Pancreas (tissue), 10 donors: Measurements from ENCODE around the gene ZNF774. TPM values are rescaled to one million over a fixed set of nuclear protein-coding genes. Genes with fewer than 3 reads are reported as not detected.
A peak's percentile ranks its signal among the peaks of the same experiment; 100 is the strongest.

Experiments used
- ATAC-seq, 4 donors: fragments of 200-7000 bp; cut with Tn5 transposase; one replicate each; pipeline versions ENCODE4 v1.8.0 to v1.9.1; 2020; ENCODE audit warnings: mild to moderate bottlenecking in 4 of 4, moderate library complexity in 4 of 4
- DNase-seq, 6 donors: peaks; one replicate each; pipeline ENCODE4 v3.0.0-alpha.2; 2020
- FAIRE-seq: peaks from 2 replicates; lab custom pipeline; 2012; peaks lifted over from hg19 to GRCh38; lab: Jason Lieb, UNC
- H3K27ac ChIP-seq, 4 donors: fragments of 200-600 bp; sonication (generic); 1 replicate in 3 of 4; 2 replicates in 1 of 4; pipeline versions ENCODE4 v1.5.0 to v1.8.0; 2020
- H3K27me3 ChIP-seq, 4 donors: fragments of 200-600 bp; one replicate each; pipeline ENCODE4 v1.8.0; 2021
- H3K36me3 ChIP-seq, 3 donors: fragments of 200-600 bp; sonication (generic) in 1 of 3; one replicate each; pipeline versions ENCODE4 v1.5.0 to v1.8.0; 2020 to 2021
- H3K4me1 ChIP-seq, 3 donors: fragments of 200-600 bp; one replicate each; pipeline ENCODE4 v1.8.0; 2021
- H3K4me3 ChIP-seq, 4 donors: fragments of 200-600 bp; sonication (generic) in 2 of 4; one replicate each; pipeline versions ENCODE4 v1.5.0 to v1.8.0; 2020 to 2021
- H3K9me3 ChIP-seq, 4 donors: fragments of 200-600 bp; one replicate each; pipeline ENCODE4 v1.8.0; 2021
- WGBS, 2 donors: extraction: QIAGEN DNeasy Blood & Tissue Kit; methylation state at CpG; one replicate each; pipeline ENCODE4 v1.1.7; 2013; 5-methylcytosine and 5-hydroxymethylcytosine counted together
- intact Hi-C, 3 donors: fragments of 100-400 bp; cut with DNase I; formaldehyde crosslinking; loops; one replicate each; pipeline versions ENCODE4 v1.11.1 to v1.14.2; 2022
- polyA plus RNA-seq, 2 donors: library from polyadenylated mRNA; stranded (reverse); fragments of 200-250 nt; gene quantifications; one replicate each; pipeline ENCODE4 v1.2.3, GENCODE V29; 2013
- total RNA-seq, 6 donors: library from RNA; stranded (reverse); fragmentation: NEBNext Ultra II Directional in 4 of 6; extraction: Animal tissue kit (Norgen Biotek cat#: 25700) in 4 of 6; gene quantifications; one replicate each; pipeline versions ENCODE4 v1.2.1 to v1.2.4, GENCODE V29; 2021 to 2023
- TF ChIP-seq, protein P1 (sequence below), 4 donors: fragments of 200-600 bp; sonication (generic) in 3 of 4; IDR thresholded peaks; one replicate each; pipeline versions ENCODE4 v1.5.0 to v1.8.0; 2021; ENCODE audit warnings: antibody characterized with exemption in 4 of 4
- donor health status: healthy with polysubstance abuse.
- donor health status: DM: no; HTN: no; CAD: no; lungs with moderate emphysema.
- donor health status: DM: no; HTN: no; CAD: no.
- donor health status: control.
- donor health status: control.
- donor health status: Bipolar disorder and iron deficiency.
- donor health status: DM: yes; HTN: yes; CAD: no.
- donor health status: DM: no; HTN: no; CAD: no.
- donor health status: DM: no; HTN: no; CAD: no.
- donor health status: DM: yes; HTN: yes; CAD: no.

ZNF774 gene
- total and polyA plus RNA-seq, 8 donors: 2.2 to 11.9 (median 4.3) TPM

DNA sequence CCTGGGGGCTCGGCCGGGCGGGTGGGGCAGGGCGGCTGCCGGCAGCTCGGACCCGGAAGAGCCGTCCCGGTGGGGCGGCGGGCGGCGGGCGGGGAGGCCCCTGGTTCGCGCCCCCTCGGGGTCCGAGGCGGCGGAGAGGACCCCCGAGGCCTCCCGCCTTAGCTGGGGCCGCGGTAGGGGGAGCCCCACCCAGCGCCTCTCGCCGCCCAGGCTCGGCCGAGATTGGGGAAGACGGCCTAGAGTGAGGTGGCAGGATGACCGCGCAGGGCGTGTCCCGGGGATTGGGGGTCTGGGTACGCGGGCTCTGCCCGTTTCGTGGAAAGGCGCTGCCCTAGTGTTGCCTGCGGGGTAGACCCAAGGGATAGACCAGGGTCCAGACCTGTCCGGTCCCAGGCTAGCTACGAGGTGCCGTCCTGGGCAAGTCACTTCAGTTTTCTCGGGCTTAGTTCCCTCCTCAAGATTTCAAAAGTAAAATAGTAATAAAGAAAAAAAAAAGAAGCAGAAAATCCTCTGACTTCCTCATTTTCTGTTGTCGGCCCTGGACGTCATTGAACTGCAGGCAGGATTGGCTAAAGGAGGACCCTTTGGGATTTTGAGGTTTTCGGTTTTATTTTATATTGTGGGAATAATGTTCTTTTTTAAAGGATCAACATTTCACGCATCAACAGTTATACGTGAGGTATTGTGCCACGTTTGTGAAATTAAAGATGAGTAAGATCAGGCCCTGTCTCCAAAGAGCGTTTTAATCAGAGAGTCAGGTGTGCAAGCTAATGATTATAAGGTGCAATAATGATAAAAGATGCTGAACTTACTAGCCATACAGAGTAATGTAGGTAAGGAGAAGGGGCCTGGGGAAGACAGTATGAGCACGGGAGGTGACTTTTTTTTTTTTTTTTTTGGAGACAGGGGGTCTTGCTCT lies 36.6 kb downstream of the ZNF774 start:
- no peaks in the 10 kb centered on the region for H3K27me3 ChIP-seq
- intact Hi-C loops: no loop called here
- H3K4me3 ChIP-seq: peak overlapping the region; percentile 63 to 94 (median 78)
- H3K36me3 ChIP-seq: peaks cover 0 to 13% (median 0%) of the 10 kb centered on the region in 3 donors
- H3K9me3 ChIP-seq: no peaks in the 10 kb centered on the region
- FAIRE-seq (no peak), ATAC-seq (peak; percentile 37 to 58 (median 52)), DNase-seq (peak; percentile 58 to 88 (median 72))
- H3K27ac ChIP-seq: peak overlapping the region; percentile 93 to 97 (median 94)
- TF ChIP-seq, protein P1, sequence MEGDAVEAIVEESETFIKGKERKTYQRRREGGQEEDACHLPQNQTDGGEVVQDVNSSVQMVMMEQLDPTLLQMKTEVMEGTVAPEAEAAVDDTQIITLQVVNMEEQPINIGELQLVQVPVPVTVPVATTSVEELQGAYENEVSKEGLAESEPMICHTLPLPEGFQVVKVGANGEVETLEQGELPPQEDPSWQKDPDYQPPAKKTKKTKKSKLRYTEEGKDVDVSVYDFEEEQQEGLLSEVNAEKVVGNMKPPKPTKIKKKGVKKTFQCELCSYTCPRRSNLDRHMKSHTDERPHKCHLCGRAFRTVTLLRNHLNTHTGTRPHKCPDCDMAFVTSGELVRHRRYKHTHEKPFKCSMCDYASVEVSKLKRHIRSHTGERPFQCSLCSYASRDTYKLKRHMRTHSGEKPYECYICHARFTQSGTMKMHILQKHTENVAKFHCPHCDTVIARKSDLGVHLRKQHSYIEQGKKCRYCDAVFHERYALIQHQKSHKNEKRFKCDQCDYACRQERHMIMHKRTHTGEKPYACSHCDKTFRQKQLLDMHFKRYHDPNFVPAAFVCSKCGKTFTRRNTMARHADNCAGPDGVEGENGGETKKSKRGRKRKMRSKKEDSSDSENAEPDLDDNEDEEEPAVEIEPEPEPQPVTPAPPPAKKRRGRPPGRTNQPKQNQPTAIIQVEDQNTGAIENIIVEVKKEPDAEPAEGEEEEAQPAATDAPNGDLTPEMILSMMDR (IDR thresholded peaks at IDR 0.05): no peak
- 1% methylated on average over 39 to 52 of the region's 52 CpGs for WGBS, 2 donors
- peaks cover 0 to 27% (median 10%) of the 10 kb centered on the region in 3 donors for H3K4me1 ChIP-seq

- 27 to 32% methylated on average over 6 of the region's 6 CpGs for WGBS, 2 donors
- FAIRE-seq: no peak
- peak overlapping the region in 3 of 4 donors; percentile 10 to 91 (median 63) for H3K4me3 ChIP-seq
Observed at GRCh38 chr15:90389513-90389912, 37.4 kb downstream of the ZNF774 start.

DNA sequence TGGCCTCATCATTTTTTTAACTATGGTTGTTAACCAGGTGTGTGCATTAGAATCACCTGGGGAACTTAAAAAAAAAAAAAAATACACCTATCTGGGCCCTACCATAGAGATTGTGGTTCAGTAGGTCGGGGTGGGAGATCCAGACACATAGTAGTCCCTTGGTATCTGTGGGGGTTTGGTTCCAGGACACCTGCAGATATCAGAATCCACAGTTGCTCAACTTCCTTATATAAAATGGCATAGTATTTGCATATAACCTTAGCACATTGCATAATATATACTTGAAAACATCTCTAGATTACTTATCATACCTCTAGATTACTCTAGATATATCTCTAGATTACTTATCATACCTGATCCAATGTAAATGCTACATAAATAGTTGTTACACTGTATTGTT lies 41.0 kb downstream of the ZNF774 start:
- ATAC-seq (no peak), FAIRE-seq (no peak), DNase-seq (no peak)
- Histone ChIP-seq H3K9me3 (no peaks in the 10 kb centered on the region), H3K27me3 (no peaks in the 10 kb centered on the region), H3K4me3 (no peak overlapping the region), H3K36me3 (peaks cover 0 to 13% (median 0%) of the 10 kb centered on the region in 3 donors), H3K27ac (no peak overlapping the region), H3K4me1 (peaks cover 0 to 27% (median 10%) of the 10 kb centered on the region in 3 donors)
- intact Hi-C loops: no loop called here
- TF ChIP-seq, protein P1 (IDR thresholded peaks at IDR 0.05): no peak
- 83 to 97% methylated on average over 1 of the region's 1 CpG for WGBS, 2 donors

More at GRCh38 chr15:90389513-90389912, 37.4 kb downstream of the ZNF774 start:
- peaks cover 0 to 27% (median 10%) of the 10 kb centered on the region in 3 donors for H3K4me1 ChIP-seq
- no peaks in the 10 kb centered on the region for H3K27me3 ChIP-seq
- DNase-seq (peak in 1 of 6 donors; percentile 17), ATAC-seq (no peak)
- intact Hi-C loops: no loop called here
- H3K27ac ChIP-seq: peak overlapping the region in 1 of 4 donors; percentile 94
- no peaks in the 10 kb centered on the region for H3K9me3 ChIP-seq
- H3K36me3 ChIP-seq: peaks cover 0 to 13% (median 0%) of the 10 kb centered on the region in 3 donors
- TF ChIP-seq, protein P1 (IDR thresholded peaks at IDR 0.05): no peak

GRCh38 chr15:90394074-90394473 lies 42.0 kb downstream of the ZNF774 start:
- Histone ChIP-seq H3K9me3 (no peaks in the 10 kb centered on the region), H3K27me3 (no peaks in the 10 kb centered on the region), H3K36me3 (peaks cover 0 to 13% (median 0%) of the 10 kb centered on the region in 3 donors), H3K27ac (peak overlapping the region in 1 of 4 donors; percentile 18), H3K4me1 (peaks cover 0 to 27% (median 10%) of the 10 kb centered on the region in 3 donors), H3K4me3 (no peak overlapping the region)
- TF ChIP-seq, protein P1 (IDR thresholded peaks at IDR 0.05): no peak
- no peak for DNase-seq
- intact Hi-C loops: no loop called here
- WGBS, 2 donors: 94 to 100% methylated on average over 1 of the region's 1 CpG
- no peak for FAIRE-seq
- ATAC-seq: no peak
